ENCODE measurements around the gene CREB5. TPM values are rescaled to one million over a fixed set of nuclear protein-coding genes. Genes with fewer than 3 reads are reported as not detected.

Gene CREB5
- total RNA-seq, 1 donor from 2014 or later: 4.5 TPM

DNA sequence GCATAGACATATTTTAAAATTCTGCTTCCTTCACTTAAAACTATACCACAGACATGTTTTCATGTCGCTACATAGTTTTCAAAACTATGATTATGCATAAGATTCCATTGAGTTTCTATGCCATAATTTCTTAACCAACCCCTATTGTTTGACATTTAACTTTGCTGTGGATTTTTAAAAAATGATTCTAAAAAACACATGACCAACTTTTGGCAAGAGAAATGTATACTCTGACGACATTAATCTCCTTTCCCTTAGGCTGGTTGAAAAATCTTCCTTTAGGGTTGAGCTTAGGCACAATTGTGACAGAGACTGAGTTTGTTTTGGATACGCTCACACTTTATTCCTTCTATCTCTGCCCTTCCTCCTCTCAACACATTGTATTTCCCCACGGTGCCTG is 14.9 kb downstream of the CREB5 start:
- DNase-seq (no peak), ATAC-seq (no peak)
- intact Hi-C loops (cut with micrococcal nuclease): no loop called here

DNA sequence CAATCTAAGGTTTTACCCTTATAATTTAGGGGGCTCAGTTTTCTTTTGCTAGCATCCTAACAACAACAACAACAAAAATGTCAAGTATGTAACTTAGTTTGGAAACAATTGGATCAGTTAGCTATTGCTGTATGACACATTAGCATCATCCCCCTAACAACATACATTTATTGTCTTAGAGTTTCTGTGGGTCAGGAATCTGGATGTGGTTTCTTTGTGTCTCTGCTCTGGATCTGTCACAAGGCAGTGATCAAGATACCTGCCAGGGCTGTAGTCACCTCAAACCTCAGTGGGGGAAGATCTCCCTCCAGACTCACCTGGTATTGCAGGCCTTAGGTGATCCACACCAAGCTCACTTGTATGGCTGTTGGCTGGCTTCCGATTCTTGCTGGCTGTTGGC is 18.3 kb downstream of the CREB5 start:
- DNase-seq (no peak), ATAC-seq (no peak)
- intact Hi-C loops (cut with micrococcal nuclease): no loop called here

DNA sequence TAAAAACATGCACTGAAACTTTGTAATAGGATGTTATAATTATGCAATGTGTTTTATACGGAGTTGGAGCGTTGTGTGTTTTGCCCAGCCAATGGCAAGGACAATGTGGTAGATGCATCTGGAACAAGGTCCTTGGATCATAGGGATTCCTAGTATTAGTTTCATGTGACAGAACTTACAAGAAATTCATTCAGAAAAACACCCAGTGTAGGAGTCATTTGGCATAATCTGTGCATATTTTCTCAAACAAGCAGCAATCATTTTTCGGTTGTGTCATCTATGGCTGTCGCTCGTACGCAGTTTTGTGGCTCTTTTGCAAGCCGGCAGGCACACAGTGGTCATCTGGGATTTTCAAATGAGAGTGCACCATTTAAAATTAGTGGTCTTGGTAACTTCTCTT is 19.8 kb downstream of the CREB5 start:
- intact Hi-C loops (cut with micrococcal nuclease): no loop called here

DNA sequence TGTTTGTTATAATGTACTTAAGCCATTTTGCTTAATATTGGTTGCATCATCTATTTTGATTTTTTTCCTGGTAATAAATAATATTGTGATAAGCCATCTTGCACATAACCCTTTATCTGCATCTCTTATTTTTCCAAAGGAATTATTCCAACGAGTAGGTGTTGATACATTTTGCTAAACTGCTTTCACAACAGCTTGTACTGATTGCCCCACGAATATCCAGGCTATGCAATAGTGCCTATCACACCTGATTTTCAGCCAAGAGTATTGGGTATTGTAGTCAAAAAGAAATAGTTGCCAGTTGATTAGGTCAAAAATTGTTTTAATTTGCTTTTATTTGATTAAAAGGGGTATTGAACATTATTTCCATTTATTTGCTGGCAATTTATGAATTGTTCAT is 20.7 kb downstream of the CREB5 start:
- intact Hi-C loops (cut with micrococcal nuclease): no loop called here
- peak; percentile 18 for ATAC-seq
- no peak for DNase-seq

More for the DNA sequence above, 19.8 kb downstream of the CREB5 start:
- ATAC-seq (peak; percentile 71), DNase-seq (no peak)

DNA sequence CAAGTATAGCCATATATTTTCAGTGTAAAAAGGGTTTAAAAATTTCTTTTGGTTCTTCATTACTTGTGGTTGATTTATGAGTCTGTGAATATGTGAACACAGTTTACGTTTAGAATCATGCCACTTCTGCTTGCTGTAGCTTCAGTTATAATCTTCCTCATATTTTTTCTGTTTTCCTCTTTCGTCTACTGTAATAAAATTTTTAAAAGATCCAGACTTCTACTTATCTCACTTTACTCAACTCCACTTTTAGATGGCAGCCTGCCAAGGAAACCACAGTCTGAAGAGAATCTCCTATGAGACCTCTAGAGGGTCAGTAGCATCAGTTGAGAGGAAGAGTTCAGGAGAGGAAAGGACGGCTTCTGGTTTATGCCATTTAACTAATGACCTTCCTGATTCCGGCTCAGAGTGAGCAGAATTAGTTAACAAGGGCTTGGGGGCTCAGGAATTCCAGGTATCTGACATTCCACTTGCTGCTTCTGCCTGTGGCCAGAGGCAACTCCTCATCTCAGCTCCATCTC is 21.4 kb downstream of the CREB5 start:
- DNase-seq: no peak
- no peak for ATAC-seq
- intact Hi-C loops (cut with micrococcal nuclease): no loop called here

DNA sequence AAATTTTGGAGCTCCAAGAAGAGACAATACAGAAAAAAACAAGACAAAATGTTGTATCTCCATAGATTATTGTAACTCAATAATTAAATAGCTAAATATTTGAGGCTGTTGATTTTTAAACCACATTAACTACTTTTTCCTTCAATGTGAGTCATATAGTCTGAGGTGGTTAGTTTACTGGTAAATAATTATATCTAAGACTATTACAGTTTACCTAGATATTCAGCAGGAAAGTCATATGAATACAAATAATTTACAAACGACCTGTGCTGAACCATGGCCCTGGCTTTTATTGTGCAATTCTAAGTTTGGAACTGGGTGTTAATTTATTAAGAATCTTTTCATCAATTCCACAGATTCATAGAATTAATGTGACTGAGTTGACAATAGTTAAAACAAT is 22.2 kb downstream of the CREB5 start:
- ATAC-seq (no peak), DNase-seq (no peak)
- intact Hi-C loops (cut with micrococcal nuclease): no loop called here

DNA sequence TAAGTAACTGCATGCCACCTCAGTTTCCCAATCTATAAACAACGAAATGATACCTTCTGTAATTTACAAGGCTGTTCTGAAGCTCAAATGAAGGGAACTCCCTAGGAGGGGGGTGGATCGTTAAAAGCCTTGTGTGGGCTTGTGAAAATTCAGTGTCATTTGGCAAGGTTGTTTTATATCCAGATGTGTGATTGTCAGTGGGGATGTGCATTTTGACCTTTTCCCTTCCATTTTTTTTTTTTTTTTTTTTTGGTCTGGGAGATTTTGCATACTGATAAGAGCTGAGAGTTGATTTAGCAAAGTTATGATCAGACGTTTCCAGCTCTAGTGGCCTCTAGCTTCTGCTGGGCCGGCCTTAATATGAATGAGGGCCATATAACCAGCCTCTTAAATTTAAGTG is 22.8 kb downstream of the CREB5 start:
- intact Hi-C loops (cut with micrococcal nuclease): no loop called here
- DNase-seq: no peak
- ATAC-seq: no peak

DNA sequence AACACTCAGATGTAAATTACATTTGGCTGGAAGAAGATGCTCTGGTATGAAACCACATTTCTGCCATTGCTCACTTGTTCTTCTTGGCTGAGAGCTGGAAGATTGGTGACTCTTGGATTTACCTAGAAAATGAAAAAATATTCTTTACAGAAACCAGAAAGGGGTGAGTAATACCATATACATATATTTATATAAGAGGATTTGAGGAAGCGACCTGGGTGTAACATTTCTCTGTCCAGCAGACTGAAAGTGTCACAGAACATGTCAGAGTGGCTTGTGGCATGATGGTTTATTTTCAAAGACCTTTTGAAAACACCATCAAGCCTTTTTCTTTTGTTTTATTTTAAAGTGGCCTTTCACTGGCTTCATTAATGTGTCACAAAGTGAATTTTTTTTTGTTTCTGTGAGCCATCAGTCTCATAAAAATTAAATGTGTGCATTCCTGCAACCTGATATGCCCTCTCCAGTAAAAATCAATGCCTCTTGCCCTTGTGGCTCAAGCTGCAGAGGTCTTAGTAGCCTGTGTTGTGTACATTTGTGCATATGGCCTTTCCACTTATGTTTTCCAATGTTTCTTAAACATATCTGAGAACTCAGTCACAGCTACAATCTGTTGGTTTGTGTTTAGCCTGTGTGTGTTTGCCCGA is 23.5 kb downstream of the CREB5 start:
- no peak for ATAC-seq
- intact Hi-C loops (cut with micrococcal nuclease): no loop called here

DNA sequence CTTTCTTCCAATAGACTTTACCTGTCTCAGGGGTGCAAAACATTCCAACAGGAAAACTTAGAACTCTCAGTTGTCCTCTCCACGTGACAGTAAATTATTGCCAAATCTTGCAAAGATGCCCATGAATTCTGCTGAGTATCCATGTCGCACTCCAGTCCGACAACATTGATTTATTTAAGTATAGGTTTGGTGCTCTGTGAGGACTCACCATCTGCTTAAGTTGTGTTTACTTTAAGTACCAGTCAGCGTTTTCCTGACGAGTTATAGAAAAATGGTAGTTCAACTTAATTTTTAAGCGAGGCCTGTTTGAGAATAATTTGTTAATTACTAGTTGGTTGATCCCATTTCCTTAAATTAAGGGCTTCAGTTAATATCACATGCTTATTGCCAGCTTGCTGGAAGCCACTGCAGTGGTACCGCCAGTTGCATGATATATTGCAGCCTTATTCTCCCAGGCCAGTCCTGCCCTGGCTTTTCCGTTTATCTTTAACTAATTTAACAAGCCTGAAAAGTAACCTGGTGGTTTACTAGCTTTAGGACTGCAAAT is 27.8 kb downstream of the CREB5 start:
- DNase-seq: no peak
- no peak for ATAC-seq
- intact Hi-C loops (cut with micrococcal nuclease): no loop called here

More for the DNA sequence above, 23.5 kb downstream of the CREB5 start:
- no peak for DNase-seq

DNA sequence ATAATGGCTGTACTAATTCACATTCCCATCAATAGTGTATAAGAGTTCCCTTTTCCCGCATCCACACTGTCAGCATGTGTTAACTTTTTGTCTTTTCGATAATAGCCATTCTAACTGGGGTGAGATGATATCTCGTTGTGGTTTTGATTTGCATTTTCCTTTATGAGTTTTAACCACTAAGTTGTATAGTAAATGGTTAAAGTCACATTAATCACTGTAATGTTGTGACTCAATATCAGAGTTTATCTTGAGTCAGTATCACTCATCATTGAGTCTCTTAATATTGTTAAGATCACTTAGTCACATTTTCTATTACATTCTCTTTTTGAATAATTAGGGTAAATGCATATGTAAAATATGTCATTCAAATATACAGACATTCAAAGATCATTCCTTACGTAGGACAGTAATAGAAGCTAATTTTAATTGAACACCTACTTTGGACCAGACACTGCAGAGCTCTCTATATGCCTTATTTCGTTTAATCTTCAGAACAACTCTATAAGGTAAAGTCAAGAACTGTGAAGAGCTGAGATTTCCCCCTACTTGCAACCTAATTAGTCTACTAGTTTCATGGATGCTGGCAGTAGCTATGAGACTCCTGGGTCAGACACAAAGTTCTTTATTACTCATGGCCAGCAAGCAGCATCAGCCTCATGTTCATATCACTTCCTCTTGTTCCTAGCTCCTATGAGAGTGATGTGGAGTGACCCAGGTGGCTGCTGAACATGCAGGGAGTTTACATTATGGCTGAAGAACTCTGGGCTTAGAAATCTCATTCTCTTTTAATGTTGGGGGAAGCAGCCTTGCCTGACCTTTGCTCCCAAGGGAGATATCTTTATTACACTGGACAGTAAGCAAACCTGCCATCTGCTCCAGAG is 30.5 kb downstream of the CREB5 start:
- DNase-seq (no peak), ATAC-seq (no peak)
- intact Hi-C loops (cut with micrococcal nuclease): no loop called here

DNA sequence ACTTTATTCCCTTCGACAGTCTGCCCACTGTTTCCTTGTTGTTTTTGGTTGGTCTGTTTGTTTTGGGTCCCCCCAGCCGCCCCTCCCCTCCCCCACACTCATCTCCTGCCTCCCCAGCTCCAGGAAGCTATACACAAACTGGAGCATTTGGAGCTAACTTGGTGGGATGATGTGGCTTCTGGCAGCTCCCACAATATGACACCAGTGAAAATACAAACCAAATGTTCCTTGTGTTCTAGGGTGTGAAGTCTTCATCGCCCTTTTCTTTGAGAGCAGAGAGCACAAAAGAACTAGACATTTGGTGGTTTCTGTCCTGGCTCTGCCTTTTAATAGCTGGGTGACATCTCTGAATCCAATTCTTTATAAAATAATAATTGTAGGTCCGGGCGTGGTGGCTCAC is 33.8 kb downstream of the CREB5 start:
- intact Hi-C loops (cut with micrococcal nuclease): no loop called here
- DNase-seq (no peak), ATAC-seq (peak; percentile 19)

DNA sequence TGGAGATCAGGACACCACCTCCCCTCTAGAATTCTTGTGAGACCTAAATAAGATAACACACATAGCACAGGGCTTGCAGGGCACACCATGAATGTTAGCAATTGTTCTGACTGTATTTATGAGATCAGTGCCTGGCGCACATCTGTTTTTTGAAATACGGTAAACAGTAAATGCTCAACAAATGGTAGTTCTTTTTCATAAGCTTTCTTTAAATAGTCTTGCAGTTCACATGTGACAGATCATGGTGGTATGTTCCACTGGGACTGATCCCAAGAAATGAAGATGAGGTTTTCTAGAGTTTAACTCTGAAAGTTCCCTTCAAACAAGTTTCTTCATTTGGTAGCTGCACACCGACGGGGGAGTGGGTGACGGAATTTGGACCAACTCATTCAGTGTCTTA is 34.8 kb downstream of the CREB5 start:
- no peak for DNase-seq
- intact Hi-C loops (cut with micrococcal nuclease): no loop called here
- ATAC-seq: no peak

DNA sequence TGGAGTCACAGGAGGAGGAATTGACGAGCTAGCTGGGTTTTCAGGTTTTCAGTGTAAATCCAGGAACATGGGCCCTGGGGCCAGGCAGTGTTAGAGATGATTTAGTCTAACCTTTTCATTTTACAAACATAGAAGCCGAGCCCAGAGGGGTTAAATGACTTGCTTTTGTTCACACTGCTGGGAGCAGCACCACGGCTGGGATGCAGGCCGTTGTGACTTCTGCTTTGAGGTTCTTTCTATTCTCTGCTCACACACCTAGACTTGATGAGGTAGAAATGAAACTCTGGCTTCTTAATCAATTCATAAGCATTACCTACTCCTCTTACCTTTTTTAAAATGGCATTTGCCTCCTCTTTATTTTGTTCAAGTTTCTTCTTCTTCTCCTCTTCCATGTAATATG is 36.4 kb downstream of the CREB5 start:
- DNase-seq (no peak), ATAC-seq (no peak)
- intact Hi-C loops (cut with micrococcal nuclease): no loop called here

DNA sequence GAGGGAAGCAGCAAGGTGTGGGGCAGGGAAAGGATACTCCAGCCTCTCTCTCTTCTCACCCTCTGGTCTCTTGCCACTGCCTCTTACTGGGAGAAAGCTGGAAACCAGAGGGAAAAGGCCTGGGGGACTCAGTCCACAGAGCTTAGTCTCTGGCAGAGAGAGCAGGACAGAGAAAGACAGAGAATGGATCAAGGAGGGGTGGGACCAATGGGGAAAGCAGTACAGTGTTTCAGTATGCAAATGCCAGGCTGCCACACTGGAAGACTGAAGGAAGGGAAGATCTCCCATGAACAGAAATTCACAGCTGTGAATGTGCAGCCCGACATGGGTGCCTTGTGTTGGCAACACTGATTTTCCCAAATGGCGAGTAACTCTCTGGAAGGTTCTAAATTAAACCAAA is 40.4 kb downstream of the CREB5 start:
- ATAC-seq (no peak), DNase-seq (no peak)
- intact Hi-C loops (cut with micrococcal nuclease): no loop called here

DNA sequence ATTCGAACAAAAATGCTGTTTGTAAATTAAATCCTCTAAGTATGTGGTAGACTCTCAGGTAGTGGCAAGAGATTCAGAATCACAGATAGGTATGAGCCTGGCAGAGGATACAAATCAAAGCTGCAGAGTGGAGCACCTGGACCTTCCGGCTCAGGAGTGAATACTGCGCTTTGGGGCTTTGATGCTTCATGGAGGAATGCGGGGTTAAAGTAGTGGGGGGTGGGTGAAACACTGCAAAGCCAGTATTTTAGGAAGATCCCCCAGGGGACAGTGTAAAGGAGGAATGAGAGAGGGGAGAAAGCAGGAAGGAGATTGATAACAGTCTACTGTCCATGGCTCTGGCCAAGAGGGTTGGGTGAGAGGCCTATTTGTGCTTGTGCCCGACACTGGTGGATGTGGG is 43.2 kb downstream of the CREB5 start:
- ATAC-seq: no peak
- no peak for DNase-seq
- intact Hi-C loops (cut with micrococcal nuclease): no loop called here

DNA sequence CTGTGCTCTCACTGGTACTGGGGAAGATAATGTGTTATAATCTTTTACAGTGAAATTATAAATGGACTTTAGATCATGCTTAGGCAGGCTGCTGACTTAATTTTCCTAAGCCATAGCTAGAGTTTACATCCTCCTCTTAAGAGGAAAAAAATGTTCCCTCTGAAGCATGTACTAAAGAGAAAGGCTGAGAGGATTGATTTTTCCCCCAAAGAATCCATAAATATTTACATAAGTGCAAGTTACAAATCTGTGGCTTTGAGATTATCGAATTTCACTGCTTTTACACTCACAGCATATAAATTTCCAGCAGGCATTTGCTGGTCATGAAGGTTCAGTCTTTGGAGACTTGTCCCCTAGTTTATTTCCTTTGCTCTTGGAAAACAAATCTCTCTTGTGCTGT is 43.7 kb downstream of the CREB5 start:
- intact Hi-C loops (cut with micrococcal nuclease): no loop called here
- ATAC-seq: no peak

DNA sequence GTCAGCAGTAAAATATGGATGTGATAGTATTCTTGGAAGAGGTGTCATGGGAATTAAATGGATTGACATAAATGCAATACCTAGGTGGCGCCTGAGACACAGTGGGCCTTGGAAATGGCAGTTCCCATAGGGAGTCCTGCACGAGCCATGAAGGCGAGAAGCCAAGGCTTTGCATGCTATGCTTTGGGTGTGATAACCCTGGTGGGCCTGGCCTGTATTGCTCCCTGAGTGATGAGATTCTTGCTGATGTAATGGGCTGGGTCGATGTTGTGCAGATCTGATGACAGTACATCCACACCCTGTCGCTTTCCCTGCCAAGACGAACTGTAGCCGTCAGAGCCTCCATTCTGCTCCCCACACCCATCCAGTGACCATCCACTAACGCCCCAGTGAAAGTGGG is 46.4 kb downstream of the CREB5 start:
- DNase-seq: peak; percentile 36
- intact Hi-C loops (cut with micrococcal nuclease): no loop called here
- ATAC-seq: peak; percentile 78

More for the DNA sequence above, 43.7 kb downstream of the CREB5 start:
- no peak for DNase-seq

DNA sequence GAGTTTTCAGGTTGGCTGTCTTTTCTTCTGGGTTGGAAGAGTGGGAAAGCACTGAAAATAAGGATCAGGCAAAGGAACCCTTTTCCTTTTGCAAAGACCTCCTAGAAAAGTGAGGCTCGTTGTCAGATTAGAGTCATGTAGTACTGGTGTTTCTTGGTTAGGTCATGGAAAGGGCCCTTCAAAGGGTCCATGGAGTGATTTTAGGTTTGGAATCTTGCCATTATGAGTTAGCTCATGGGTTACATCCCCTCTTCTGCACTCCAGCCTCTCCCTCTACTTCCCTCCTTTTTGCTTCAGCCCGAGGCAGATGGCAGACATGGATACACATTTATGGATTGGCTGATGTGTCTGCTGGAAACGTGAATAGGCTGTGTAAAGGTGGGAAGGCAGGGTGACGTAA is 47.0 kb downstream of the CREB5 start:
- no peak for DNase-seq
- intact Hi-C loops (cut with micrococcal nuclease): no loop called here
- no peak for ATAC-seq

DNA sequence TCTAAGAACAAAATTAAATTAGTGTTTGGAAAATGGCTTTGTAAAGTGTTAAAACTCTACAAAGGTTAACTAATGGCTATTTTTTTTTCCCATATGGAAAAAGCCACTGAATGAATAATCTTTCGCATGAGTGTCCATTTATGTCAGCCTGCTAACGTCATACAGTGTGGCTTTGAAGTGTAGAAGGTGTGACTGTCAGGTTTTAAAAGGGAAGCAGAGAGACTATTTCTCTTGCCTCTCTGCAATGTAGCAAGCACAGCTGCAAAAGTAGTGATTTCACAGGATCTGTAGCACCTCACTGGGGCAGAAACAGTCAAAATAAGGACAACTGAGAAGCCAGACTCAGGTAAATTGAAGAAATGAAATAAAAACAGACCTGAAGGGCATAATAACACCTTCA is 53.4 kb downstream of the CREB5 start:
- intact Hi-C loops (cut with micrococcal nuclease): no loop called here
- DNase-seq (no peak), ATAC-seq (no peak)

DNA sequence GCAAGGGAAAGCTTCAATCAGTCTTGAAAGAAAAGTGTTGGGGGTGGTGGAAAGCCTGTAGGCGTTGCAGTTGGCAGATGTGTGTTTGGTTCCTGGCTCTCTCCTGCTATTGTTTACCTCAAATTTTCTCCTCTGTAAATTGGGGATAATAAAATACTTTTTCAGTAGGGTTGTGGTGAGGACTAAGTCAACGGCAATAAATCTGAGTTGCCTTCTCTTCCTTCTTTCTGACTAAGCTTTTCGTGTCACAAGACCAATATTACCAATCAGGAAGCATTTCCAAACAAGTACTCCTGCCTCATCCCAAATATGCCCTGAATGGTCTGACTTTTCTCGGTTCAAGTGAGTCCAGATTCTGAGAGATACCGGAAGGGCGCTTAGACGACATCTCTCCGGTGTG is 54.0 kb downstream of the CREB5 start:
- DNase-seq: no peak
- intact Hi-C loops (cut with micrococcal nuclease): no loop called here
- no peak for ATAC-seq

All from left ventricle myocardium superior (tissue), 1 donor.